ENCODE results near the gene NEK6.
"Not testable (repeated sequence)": the region's sequence is repeated elsewhere in the genome, so short reads cannot be mapped to it uniquely, and the experiment has no call there.

Gene NEK6

DNA sequence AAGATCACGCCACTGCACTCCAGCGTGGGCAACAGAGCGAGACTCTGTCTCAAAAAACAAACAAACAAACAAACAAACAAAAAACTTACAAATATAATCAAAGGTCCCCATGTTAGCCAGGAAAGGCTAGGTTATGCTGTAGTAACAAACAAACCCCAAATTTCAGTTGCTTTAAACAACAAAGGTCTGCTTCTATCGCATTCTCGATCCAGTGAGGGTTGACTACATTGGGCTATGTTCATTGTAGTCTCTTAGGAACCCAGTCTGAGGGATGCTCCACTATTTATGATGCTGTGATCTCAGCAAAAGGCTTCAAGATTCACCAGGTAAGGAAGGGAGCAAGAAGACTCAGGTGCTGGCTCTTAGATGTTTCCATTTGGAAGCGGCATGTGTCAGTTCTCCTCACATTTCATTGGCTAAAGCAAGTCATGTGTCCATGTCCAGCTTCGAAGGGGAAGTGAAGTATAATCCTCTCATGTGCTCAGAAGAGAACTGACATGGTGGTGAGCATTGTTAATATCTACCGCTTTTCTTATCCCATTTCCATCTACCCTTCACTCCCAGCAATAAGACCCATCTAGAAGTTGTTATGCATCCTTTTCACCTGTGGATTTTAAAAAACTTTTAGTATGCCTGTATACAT lies 26.5 kb upstream of the NEK6 start:
- FAIRE-seq = no peak

- no peak for FAIRE-seq
These were observed 19.1 kb upstream of the NEK6 start for GRCh38 chr9:124238546-124239140.

- no peak for FAIRE-seq
These were observed 18.3 kb upstream of the NEK6 start for GRCh38 chr9:124239249-124240073.

DNA sequence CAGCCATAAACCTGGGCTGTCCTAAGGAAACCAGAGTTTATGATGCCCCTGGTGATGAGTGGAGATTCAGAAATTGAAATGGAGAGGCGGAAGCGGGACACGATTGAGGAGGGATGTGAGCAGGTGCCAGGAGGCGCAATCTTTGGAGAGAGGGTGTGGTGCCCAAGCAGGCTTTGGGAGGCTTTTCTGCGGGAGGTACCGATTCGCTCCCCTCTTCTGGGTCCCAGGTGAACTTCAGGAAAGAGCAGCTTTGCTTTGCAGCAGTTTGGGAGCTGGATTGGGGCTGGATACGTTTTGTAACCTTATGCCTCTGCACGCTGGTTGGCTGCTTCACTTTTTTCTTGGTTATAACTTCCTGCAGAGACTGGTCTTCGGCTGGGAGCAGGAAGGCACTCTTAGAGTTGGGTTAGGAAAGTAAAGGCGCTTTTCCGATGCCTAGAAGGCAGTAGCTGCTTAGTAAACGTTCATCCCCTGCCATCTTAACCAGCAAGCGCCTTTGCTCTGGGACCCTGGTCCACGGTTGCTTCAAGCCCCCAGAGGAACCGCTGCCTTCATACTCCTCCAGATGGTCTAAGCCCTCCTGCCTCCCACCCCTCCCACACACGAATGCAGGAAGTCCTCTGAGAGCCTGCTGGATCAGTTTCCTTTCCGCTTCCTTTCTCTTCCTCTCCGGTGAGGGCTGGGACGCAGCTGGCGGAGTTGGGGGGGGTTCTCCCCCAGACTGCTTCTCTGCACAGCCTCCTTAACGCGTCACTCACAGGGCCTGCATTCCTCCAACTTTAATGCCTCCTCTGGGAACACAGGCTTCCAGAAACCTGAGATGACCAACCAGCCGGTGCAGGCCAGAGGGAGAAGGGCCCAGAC lies 15.2 kb upstream of the NEK6 start:
- no peak for FAIRE-seq

- not testable (repeated sequence) for FAIRE-seq
These were observed 10.4 kb upstream of the NEK6 start for GRCh38 chr9:124247393-124247792.

- FAIRE-seq = no peak
These were observed 9.7 kb upstream of the NEK6 start for GRCh38 chr9:124248066-124248465.

GRCh38 chr9:124248960-124249359 lies 8.8 kb upstream of the NEK6 start:
- no peak for FAIRE-seq

GRCh38 chr9:124251204-124251603 lies 6.5 kb upstream of the NEK6 start:
- no peak for FAIRE-seq

- FAIRE-seq = no peak
These were observed 6.0 kb upstream of the NEK6 start for GRCh38 chr9:124251605-124252378.

GRCh38 chr9:124252878-124253277 lies 4.9 kb upstream of the NEK6 start:
- FAIRE-seq = not testable (repeated sequence)

GRCh38 chr9:124254261-124254682 lies 3.5 kb upstream of the NEK6 start:
- FAIRE-seq = no peak

DNA sequence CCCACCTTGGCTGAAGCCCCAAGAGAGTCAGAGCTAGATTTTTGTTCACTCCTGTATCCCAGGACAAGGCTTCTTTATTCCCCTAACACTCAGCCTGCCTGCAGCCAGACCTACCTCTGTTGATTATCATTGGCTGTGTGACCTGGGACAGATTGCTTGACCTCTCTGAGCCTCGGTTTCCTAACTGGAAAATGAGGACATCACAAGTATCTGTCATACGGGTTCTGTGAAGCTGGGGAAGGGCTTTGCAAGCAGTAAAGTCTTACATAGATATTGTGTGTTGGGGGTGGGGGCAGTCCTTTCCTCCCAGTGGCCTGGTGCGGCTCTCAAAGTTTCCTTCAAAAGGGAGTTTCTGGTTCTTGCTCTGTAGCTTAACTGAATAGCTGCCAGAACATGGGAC lies 2.5 kb upstream of the NEK6 start:
- FAIRE-seq = no peak

DNA sequence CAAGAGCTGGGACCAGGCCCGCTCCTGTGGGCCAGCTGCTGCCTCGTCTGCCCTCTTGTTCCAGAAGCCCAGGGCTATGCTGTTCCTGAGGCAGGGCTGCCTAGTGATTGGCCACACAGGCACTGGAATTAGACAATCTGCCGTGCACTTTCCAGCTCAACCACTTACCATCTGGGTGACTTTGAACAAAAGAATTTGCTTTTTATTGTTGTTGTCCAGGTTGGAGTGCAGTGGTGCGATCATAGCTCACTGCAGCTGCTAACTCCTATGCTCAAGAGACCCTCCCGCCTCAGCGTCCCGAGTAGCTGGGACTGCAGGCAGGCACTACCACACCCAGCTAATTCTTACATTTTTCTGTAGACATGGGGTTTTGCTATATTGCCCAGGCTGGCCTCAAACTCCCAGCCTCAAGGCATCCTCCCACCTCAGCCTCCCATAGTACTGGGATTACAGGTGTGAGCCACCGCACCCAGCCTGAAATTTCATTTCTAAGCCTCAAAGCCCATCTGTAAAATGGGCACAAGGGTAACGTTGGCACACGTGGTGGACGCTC lies 1.2 kb upstream of the NEK6 start:
- FAIRE-seq = no peak

GRCh38 chr9:124257070-124257843 lies 492 bp upstream of the NEK6 start:
- no peak for FAIRE-seq

DNA sequence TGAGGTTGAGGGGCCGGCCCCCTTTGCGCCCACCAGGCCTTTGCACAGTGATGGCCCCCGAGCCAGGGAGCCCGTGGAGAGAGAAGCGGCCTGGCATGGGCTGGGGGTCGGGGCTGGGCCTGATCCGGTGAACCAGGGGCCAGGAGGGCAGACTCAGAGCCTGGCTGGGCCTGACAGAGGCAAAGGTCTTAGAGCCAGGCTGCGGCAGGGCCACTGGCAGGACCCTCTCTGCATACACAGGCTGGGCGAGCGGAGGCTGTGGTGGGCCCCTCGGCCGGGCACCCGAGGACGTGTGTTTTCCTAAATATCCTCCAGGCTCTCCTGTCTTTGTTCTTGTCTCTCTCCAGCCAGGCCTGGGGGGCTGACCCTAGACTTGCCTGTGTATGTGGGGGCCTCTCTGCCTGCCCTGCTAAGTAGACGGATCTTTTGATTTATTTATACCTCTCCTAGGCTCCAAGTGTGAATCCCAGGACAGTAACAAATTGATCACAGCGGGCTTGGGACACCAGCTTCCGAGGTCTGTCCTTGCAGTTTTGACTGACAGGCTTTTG lies 933 bp downstream of the NEK6 start:
- FAIRE-seq = no peak

- FAIRE-seq = no peak
These were observed 1.5 kb downstream of the NEK6 start for GRCh38 chr9:124259158-124259808.

GRCh38 chr9:124260769-124261603 lies 3.2 kb downstream of the NEK6 start:
- FAIRE-seq = no peak

DNA sequence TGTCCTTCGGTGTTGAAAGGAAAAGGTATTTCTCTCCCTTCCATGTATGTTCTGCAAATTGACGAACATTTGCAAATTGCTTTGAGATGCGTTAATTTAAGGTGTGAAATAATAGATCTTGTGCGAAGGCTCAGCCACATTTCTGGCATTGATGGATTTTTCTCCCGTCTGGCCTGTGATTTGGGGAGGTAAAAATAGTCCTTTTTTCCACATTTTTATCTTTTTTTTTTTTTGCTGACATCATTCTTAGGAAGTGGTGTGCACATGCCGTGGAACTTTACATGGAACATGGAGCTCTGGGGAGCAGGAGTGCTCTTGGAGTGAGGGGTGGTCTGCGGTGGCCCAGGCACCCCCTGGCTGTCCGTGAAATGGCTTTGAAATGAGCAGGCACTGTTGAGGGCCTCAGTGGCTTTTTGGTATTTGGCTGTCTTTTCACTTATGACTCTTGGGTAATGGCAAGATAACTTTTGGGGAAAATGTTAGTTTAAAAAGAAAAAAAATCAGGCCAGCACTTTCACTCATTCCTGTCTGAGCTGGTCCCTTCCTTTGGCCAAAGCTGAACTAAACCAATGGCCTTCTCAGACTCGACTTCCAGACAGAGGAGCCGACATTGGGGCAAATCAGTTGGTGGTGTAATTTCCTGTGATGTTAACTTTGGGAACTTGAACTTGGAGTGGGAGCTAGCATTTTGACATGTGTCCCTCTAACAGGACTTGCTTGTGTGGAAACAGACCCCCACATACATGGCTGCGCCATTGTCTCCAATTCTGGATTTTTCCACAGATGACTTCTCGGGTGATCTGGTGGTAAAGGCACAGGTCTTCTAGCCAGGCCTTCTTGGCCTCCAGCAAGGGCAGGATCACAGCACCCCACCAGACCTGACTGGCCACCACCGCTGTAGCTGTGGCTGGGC lies 4.2 kb downstream of the NEK6 start:
- no peak for FAIRE-seq
